Osteoblast (primary cell): ENCODE measurements around the gene RASAL3. TPM values are rescaled to one million over a fixed set of nuclear protein-coding genes. Genes with fewer than 3 reads are reported as not detected.
A peak's percentile ranks its signal among the peaks of the same experiment; 100 is the strongest.

Experiments
- DNase-seq: peaks from one replicate; pipeline ENCODE4 v3.0.0; 2011; ENCODE audit warnings: low spot score, mixed read lengths; ENCODE audit not compliant: insufficient read length; ENCODE audit errors: missing footprints
- H2AFZ ChIP-seq: 2 replicates; pipeline ENCODE4 v1.6.0; 2011; ENCODE audit warnings: mild to moderate bottlenecking, low read length
- H3K27ac ChIP-seq: 2 replicates; pipeline ENCODE4 v1.5.1; 2011; ENCODE audit warnings: mild to moderate bottlenecking, low read depth, low read length, moderate library complexity
- H3K27me3 ChIP-seq: 2 replicates; pipeline ENCODE4 v1.6.0; 2012; ENCODE audit warnings: mild to moderate bottlenecking, control low read depth, inconsistent platforms, low read length, moderate library complexity; ENCODE audit not compliant: insufficient read depth
- H3K36me3 ChIP-seq: 2 replicates; pipeline ENCODE4 v1.5.1; 2011; ENCODE audit warnings: mild to moderate bottlenecking, low read length, control low read depth, moderate library complexity; ENCODE audit not compliant: insufficient read depth
- H3K4me1 ChIP-seq: 2 replicates; pipeline ENCODE4 v1.5.1; 2011; ENCODE audit warnings: mild to moderate bottlenecking, low read length, control low read depth, moderate library complexity; ENCODE audit not compliant: insufficient read depth
- H3K4me2 ChIP-seq: 2 replicates; pipeline ENCODE4 v1.6.0; 2011; ENCODE audit warnings: mild to moderate bottlenecking, low read length; ENCODE audit not compliant: insufficient read depth
- H3K4me3 ChIP-seq: fragments of 200-600 bp; sonication (generic); 3 replicates; pipeline ENCODE4 v1.5.1; 2012; ENCODE audit warnings: mild to moderate bottlenecking, low read length, inconsistent platforms; ENCODE audit not compliant: insufficient read depth
- H3K79me2 ChIP-seq: 2 replicates; pipeline ENCODE4 v1.6.0; 2012; ENCODE audit warnings: mild to moderate bottlenecking, low read length, control low read depth, inconsistent platforms; ENCODE audit not compliant: insufficient read depth
- H3K9me3 ChIP-seq: 2 replicates; pipeline ENCODE4 v1.5.1; 2011; ENCODE audit warnings: low read depth, low read length, control low read depth
- H4K20me1 ChIP-seq: 2 replicates; pipeline ENCODE4 v1.6.0; 2012; ENCODE audit warnings: mild to moderate bottlenecking, low read length, control low read depth; ENCODE audit not compliant: insufficient read depth
- total RNA-seq: library from RNA; depleted of rRNA; stranded (reverse); fragments of >200 nt; gene quantifications from 2 replicates; pipeline ENCODE4 v1.2.3, GENCODE V29; 2012
- TF ChIP-seq, protein P1 (sequence below): IDR thresholded peaks from 2 replicates; pipeline ENCODE4 v1.5.1; 2011; ENCODE audit warnings: mild to moderate bottlenecking, low read depth, low read length, moderate library complexity; ENCODE audit errors: extremely low read depth

RASAL3 gene
- total RNA-seq, 1 donor: under 0.01 TPM

DNA sequence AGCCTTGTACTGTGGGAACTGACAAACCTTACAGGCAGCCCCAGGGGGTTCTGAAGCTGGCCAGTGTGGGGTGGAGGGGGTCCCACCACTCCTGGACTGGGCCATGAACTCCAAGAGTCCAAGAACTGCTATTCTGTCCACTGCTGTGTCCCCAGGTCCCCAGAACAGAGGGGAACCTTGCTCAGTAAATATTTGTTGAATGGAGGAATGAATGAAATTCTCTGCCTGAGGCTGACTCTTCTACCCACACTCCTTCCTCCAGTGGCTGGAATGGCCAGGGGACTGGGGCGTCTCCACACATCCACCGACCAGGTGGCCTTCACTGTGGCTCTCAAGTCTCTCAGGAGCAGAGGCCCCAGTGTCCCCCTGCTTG lies 26.2 kb downstream of the RASAL3 start:
- DNase-seq: no peak
- Histone ChIP-seq H3K9me3 (no peaks in the 10 kb centered on the region), H3K36me3 (no peaks in the 10 kb centered on the region), H3K27ac (no peak overlapping the region), H4K20me1 (no peaks in the 10 kb centered on the region), H3K4me2 (no peak overlapping the region), H3K79me2 (no peaks in the 10 kb centered on the region), H3K4me1 (peaks cover 4% of the 10 kb centered on the region), H2AFZ (no peak overlapping the region), H3K4me3 (no peak overlapping the region), H3K27me3 (no peaks in the 10 kb centered on the region)
- TF ChIP-seq, protein P1, sequence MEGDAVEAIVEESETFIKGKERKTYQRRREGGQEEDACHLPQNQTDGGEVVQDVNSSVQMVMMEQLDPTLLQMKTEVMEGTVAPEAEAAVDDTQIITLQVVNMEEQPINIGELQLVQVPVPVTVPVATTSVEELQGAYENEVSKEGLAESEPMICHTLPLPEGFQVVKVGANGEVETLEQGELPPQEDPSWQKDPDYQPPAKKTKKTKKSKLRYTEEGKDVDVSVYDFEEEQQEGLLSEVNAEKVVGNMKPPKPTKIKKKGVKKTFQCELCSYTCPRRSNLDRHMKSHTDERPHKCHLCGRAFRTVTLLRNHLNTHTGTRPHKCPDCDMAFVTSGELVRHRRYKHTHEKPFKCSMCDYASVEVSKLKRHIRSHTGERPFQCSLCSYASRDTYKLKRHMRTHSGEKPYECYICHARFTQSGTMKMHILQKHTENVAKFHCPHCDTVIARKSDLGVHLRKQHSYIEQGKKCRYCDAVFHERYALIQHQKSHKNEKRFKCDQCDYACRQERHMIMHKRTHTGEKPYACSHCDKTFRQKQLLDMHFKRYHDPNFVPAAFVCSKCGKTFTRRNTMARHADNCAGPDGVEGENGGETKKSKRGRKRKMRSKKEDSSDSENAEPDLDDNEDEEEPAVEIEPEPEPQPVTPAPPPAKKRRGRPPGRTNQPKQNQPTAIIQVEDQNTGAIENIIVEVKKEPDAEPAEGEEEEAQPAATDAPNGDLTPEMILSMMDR: no peak

DNA sequence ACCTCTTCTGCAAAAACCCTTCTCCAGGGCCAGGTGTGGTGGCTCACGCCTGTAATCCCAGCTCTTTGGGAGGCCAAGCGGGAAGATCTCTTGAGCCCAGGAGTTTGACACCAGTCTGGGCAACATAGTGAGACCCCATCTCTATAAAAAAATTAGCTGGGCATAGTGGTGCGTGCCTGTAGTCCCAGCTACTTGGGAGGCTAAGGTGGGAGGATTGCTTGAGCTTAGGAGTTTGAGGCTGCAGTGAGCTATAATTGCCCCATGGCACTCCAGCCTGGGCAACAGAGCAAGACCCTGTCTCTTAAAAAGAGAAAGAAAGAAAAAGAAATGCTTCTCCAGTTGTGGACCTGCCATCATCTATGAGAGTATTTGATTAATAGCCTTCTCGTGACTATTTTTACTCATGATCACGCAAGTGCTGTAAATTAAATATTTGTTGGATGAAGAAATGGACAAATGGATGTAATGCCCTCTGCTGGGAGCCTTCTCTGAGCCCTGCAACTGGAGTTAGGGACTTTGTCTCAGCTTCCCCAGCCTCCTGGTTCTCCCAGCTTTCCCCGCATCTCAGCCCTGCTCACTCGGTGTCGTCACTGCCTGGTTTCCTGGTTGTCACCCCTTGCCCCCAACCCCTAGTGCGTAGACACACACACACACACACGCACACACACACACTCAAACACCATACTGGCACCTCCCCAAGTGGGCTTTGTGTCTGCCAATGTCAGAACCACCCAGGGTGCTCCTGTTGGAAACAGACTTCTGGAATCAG lies 26.8 kb downstream of the RASAL3 start:
- Histone ChIP-seq H3K79me2 (no peaks in the 10 kb centered on the region), H3K9me3 (no peaks in the 10 kb centered on the region), H3K4me2 (no peak overlapping the region), H2AFZ (no peak overlapping the region), H3K36me3 (no peaks in the 10 kb centered on the region), H3K4me1 (peaks cover 4% of the 10 kb centered on the region), H3K27ac (no peak overlapping the region), H3K27me3 (no peaks in the 10 kb centered on the region), H3K4me3 (no peak overlapping the region), H4K20me1 (no peaks in the 10 kb centered on the region)
- DNase-seq: peak; percentile 90
- TF ChIP-seq, protein P1: peak; percentile 42

DNA sequence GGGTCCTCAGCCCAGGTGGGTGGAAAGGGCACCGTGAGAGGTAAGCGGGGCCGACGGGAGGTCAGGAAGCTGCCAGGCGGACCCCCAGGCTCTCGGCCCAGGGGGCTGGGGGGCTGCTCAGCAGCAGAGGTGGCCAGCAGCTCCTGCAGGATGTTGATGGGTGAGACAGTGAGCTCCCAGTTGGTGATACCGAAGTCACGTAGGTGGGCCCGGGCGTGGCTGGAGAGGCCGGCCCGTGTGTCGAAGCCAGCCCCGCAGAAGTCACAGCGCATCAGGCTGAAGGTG lies 27.6 kb downstream of the RASAL3 start:
- TF ChIP-seq, protein P1: no peak
- peaks cover 4% of the 10 kb centered on the region for H3K4me1 ChIP-seq

DNA sequence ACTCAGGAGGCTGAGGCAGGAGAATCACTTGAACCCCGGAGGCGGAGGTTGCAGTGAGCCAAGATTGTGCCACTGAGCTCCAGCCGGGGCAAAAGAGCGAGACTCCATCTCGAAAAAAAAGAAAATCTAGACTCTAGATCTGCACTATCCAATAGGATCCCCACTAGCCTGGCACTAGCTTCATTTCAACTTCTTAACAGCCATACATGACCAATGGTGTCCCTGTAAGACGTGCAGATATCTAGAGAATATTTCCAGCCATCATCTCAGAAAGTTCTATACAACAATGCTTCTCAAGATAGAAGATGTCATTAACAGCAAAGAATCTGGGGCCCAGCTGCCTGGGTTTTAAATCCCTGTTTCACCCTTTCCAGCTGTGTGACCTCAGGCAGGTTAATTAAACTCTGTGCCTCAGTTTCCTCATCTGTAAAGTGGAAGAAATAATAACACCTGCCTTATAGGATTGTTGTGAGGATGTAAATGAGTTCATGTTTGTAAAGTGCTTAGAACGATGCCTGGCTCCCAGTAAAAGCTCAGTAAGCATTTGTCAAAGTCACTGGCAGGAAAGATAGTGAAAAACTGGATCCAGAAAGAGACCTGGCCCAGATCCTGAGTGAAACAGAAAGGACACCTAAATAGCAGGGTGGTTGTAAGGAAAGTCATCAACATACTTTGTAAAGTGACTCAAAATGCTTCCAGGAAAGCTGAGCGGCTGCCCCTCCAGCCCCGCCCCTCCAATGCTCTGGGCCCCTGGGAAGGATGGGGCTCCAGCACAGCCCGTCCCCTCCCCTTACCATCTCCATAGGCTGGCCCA lies 28.1 kb downstream of the RASAL3 start:
- peaks cover 10% of the 10 kb centered on the region for H3K4me1 ChIP-seq

More for the DNA sequence above, 27.6 kb downstream of the RASAL3 start:
- Histone ChIP-seq H3K36me3 (no peaks in the 10 kb centered on the region), H4K20me1 (peaks cover under 1% of the 10 kb centered on the region), H2AFZ (no peak overlapping the region), H3K79me2 (peaks cover 5% of the 10 kb centered on the region), H3K4me2 (no peak overlapping the region), H3K27ac (no peak overlapping the region), H3K9me3 (no peaks in the 10 kb centered on the region), H3K27me3 (no peaks in the 10 kb centered on the region), H3K4me3 (no peak overlapping the region)
- DNase-seq: no peak

More for the DNA sequence above, 28.1 kb downstream of the RASAL3 start:
- no peak overlapping the region for H3K27ac ChIP-seq
- no peak overlapping the region for H3K4me3 ChIP-seq
- no peaks in the 10 kb centered on the region for H3K36me3 ChIP-seq
- peaks cover 6% of the 10 kb centered on the region for H4K20me1 ChIP-seq
- H2AFZ ChIP-seq: no peak overlapping the region
- peaks cover 11% of the 10 kb centered on the region for H3K79me2 ChIP-seq
- H3K4me2 ChIP-seq: no peak overlapping the region
- peak; percentile 87 for DNase-seq
- no peaks in the 10 kb centered on the region for H3K27me3 ChIP-seq
- H3K9me3 ChIP-seq: no peaks in the 10 kb centered on the region
- TF ChIP-seq, protein P1: no peak
